GM21381 (cell line): ENCODE data around the gene FGF22.
"Not testable (repeated sequence)": the region's sequence is repeated elsewhere in the genome, so short reads cannot be mapped to it uniquely, and the experiment has no call there.

Experiments used
- ATAC-seq: cut with Tn5 transposase; IDR thresholded peaks from one replicate; pipeline ENCODE4 v1.9.1; 2021; ENCODE audit warnings: mild to moderate bottlenecking, moderate library complexity; ENCODE audit not compliant: unreplicated experiment

FGF22 gene

DNA sequence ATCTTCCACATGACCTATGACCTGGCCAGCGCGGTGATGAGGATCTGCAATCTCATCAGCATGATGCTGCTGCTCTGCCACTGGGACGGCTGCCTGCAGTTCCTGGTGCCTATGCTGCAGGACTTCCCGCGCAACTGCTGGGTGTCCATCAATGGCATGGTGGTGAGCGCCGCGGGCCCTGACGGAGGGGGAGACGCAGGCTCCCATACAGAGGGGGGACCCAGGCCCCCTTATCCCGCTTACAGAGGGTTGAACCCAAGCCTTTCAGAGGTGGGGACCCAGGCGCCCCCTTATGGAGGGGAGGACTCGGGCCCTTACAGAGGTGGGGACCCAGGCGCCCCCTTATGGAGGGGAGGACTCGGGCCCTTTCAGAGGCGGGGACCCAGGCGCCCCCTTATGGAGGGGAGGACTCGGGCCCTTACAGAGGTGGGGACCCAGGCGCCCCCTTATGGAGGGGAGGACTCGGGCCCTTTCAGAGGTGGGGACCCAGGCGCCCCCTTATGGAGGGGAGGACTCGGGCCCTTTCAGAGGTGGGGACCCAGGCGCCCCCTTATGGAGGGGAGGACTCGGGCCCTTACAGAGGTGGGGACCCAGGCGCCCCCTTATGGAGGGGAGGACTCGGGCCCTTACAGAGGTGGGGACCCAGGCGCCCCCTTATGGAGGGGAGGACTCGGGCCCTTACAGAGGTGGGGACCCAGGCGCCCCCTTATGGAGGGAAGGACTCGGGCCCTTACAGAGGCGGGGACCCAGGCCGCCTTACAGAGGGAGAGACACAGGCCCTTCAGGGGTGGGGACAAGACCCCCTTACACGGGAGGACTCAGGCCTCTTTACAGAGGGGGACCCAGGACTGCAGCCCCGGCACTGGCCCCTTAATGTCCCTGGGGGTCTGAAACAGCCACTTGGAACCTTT lies 34.4 kb upstream of the FGF22 start:
- ATAC-seq, result not testable (repeated sequence)

DNA sequence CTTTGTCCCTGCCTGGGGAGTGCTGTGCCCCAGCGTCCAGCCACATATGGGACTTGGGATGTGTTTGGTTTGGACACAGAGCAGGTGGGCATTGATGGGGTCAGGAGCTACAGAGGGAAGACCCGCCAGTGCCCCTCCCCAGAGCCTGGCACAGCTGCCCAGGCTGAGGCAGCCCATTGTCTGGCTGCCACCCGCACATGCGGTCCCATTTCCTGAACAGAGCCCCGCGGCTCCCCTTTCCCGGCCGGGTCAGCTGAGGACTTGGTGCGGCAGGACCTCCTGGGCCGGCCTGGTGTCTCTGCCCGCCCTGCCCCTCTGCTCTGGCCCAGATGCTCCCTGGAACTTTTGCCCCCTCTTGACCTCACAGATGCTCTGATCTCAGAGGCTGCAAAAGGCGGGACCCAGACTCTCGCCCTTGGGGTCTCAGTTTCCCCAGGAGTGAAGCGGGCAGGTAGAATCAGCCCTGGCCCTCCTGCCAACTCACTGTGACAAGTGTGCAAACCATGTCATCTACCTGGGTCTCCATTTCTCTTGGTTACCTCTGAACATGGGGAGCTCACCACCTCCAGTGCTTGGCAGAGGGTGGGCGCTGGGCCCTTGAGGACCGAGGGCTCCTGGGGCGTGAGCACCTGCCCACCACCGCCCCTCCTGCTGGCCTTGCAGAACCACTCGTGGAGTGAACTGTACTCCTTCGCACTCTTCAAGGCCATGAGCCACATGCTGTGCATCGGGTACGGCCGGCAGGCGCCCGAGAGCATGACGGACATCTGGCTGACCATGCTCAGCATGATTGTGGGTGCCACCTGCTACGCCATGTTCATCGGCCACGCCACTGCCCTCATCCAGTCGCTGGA lies 32.2 kb upstream of the FGF22 start:
- ATAC-seq, result no peak

DNA sequence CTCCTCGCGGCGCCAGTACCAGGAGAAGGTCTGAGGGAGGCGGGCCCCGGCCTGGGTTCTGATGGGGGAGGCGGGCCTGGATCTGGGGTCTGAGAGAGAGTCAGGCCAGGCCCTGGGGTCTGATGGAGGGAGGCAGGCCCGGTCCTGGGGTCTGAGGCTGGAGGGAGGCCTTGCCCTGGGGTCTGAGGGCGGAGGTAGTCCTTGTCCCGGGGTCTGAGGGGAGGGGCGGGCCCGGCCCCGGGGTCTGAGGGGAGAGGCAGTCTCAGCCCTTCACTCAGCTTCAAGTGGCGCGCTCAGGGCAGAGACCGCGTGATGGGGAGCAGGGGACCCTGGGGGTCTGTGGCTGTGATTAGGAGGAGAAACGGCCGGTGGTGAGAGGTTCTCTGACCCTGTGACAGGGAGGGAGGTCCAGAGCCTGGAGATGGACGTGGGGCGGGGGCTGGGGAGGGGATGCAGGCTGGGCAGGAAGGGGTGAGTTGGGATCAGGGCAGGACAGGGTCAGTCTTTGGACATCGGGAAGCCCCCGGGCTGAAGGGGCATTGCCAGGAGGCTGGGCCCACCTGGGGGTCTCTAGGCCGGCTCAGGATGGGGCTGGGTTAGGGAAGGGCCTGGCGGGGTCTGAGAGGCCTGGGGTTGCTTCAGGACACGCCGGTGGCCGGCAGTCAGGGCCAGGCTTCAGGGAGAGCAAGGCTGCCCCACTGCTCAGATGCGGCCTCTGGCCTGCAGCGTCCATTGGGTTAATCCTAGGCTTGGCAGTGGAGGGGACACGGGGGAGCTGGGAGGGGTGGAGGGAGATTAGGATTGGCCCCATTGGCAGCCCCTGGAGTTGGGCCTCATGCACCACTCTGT lies 31.3 kb upstream of the FGF22 start:
- no peak for ATAC-seq

DNA sequence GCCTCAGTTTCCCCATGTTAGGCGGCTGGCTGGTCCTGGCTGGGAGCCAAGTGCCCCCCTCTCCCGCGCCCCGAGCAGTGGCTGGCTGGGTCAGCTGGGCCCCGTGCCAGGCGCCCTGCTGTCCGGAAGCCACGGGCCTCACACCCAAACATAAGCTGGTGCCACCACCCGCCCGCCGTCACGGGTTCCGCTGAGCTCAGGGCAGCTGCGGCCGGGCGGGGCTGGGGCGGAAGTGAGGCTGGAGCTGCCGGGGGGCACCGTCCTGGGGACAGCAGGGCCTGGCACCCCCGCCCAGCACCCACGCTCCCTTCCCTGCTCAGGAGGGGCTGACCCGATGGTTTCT lies 30.7 kb upstream of the FGF22 start:
- ATAC-seq, result no peak

DNA sequence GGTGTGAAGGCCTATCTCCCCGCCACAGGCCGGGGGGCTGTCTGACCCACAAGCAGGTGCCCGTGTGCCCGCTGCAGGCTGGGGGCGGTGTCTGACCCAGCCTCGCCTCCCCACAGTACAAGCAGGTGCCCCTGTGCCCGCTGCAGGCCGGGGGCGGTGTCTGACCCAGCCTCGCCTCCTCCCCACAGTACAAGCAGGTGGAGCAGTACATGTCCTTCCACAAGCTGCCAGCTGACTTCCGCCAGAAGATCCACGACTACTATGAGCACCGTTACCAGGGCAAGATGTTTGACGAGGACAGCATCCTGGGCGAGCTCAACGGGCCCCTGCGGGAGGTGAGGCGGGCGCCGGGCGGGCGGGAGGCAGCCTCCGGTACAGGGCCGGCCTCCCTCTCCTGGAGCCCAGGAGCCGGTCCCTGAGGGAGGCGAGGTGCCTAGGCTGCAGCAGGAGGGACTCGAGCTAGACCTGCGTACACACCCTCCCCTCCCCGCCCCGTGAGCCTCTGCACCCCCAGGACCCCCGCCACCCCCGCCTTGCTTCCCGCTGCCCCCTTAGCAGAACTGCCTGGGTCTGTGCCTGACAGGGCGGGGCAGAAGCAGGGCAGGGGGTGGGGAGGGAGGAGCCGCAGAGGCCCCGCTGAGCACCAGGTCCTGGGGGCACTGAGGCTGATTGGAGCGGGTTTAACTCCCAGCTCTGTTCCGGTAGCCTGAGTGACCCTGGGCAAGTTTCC lies 29.4 kb upstream of the FGF22 start:
- ATAC-seq, result no peak

DNA sequence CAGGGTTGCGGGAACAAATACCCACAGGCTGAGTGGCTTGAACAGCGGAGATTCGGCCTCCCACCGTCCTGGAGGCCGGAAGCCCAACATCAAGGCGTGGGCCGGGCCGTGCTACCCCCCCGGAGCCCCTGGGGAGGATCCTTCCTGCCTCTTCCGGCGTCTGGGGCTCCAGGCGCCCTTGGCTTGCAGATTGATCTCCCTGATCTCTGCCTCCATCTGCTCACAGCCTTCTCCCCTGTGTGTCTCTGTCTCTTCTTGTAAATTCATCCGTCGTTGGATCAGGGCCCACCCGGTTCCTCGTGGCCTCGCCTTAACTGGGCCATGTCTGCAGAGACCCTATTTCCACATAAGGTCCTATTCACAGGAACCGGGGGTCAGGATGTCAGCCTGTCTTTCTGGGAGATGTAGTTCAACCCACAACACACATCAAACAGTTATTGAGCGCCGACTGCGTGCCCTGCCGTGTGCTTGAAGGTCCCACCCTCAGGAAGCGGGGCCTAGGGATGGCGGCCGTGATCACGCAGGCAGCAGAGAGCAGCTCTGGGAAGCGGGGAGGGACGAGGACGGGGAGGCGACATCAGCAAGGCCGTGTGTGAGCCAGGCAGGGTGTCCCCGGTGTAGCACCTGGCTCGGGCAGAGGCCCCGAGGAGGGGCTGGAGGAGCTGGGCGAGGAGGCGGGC lies 28.7 kb upstream of the FGF22 start:
- ATAC-seq, result no peak

DNA sequence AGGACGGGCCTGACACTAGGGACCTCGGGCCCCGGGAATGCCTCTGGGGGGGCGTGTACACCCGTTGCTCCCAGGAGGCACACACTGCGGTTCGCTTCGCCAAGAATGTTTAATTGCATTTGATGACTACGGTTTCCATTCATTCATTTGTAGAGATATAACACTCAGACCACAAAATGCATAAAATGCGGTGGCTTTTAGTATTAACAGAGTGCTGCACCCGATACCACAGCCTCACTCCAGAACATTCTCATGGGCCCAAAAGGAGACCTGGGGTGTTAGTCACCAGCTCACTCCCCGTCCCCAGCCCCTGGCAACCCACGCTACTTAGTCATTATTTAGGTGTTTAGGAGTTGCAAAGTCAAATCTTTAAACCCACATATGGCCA lies 28.2 kb upstream of the FGF22 start:
- ATAC-seq, result no peak

DNA sequence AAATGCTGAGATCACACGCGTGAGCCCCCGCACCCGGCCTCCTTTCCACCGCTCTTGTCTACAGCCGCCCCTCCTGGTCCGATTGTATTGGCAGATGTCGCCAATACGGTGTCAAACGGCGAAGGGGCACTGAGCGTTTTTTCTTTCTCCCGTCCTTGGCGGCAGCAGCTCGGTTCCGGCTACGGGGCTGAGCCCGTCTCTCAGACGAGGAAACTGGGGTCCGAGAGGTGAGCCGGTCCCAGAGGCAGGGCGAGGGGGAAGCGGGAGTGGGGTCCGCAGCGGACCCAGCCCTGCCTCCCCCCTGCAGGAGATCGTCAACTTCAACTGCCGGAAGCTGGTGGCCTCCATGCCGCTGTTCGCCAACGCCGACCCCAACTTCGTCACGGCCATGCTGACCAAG lies 26.7 kb upstream of the FGF22 start:
- ATAC-seq, result no peak

DNA sequence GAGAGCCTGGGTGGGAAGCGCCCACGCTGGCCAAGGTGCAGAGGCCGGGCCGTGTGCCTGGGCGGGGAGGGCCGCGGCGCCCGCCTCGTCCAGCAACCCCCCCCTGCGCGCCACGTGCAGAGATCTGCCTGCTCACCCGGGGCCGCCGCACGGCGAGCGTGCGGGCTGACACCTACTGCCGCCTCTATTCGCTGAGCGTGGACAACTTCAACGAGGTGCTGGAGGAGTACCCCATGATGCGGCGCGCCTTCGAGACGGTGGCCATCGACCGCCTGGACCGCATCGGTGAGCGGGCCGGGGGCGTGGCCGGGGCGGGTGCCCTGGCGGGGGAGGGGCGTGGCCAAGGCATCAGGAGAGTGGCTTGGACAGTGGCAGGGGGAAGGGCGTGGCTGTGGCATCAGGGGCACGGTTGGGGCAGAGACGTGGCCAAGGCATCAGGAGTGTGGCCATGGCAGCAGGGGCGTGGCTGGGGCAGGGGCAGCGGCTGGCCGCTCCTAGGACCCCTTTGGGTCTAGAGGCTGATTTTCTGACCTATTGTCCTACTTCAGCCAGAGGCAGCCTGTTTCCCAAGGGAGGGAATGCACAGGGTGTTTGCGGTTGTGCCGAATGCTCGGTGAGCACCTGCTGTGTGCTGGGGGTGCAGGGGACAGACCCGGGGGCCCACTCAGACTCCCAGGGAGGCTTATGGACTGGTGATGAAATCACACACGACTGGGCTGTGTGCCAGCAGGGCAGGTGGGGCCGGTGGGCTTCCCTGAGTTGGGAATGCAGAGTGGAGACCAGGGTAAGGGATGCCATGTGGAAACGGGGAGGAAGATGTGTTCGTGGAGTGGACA lies 25.7 kb upstream of the FGF22 start:
- no peak for ATAC-seq

DNA sequence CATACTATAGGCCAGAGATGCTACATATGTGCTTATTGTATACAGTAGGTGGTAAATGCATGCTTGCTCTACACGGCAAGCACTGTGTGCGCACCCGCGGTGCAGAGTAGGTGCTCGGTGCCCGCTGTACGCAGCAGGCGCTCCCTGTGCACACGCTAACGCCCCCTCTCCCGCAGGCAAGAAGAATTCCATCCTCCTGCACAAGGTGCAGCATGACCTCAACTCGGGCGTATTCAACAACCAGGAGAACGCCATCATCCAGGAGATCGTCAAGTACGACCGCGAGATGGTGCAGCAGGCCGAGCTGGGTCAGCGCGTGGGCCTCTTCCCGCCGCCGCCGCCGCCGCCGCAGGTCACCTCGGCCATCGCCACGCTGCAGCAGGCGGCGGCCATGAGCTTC lies 24.1 kb upstream of the FGF22 start:
- ATAC-seq, result no peak

DNA sequence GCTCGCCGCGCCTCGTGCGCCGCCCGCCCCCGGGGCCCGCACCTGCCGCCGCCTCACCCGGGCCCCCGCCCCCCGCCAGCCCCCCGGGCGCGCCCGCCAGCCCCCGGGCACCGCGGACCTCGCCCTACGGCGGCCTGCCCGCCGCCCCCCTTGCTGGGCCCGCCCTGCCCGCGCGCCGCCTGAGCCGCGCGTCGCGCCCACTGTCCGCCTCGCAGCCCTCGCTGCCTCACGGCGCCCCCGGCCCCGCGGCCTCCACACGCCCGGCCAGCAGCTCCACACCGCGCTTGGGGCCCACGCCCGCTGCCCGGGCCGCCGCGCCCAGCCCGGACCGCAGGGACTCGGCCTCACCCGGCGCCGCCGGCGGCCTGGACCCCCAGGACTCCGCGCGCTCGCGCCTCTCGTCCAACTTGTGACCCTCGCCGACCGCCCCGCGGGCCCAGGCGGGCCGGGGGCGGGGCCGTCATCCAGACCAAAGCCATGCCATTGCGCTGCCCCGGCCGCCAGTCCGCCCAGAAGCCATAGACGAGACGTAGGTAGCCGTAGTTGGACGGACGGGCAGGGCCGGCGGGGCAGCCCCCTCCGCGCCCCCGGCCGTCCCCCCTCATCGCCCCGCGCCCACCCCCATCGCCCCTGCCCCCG lies 23.5 kb upstream of the FGF22 start:
- no peak for ATAC-seq

DNA sequence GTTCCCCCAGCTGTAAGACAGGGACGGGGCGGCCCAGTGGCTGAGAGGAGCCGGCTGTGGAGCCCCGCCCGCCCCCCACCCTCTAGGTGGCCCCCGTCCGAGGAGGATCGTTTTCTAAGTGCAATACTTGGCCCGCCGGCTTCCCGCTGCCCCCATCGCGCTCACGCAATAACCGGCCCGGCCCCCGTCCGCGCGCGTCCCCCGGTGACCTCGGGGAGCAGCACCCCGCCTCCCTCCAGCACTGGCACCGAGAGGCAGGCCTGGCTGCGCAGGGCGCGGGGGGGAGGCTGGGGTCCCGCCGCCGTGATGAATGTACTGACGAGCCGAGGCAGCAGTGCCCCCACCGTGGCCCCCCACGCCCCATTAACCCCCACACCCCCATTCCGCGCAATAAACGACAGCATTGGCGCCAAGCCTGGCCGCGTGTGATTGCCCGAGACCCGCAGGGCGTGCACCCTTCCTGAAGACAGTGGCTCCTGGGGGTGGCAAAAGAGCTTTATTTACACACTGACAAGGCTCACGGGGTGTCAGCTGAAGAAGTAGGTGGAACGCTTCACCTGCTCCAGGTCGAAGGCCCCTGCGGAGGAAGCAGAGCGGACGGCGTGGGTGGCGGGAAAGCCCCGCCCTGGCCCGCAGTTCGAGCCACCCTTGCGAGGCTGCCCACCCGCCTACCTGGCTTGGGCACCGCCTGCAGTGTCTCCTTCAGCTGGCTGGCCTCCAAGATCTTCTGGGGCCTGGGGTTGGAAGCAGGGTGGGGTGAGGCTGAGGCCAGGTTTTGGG lies 22.7 kb upstream of the FGF22 start:
- ATAC-seq, result no peak

DNA sequence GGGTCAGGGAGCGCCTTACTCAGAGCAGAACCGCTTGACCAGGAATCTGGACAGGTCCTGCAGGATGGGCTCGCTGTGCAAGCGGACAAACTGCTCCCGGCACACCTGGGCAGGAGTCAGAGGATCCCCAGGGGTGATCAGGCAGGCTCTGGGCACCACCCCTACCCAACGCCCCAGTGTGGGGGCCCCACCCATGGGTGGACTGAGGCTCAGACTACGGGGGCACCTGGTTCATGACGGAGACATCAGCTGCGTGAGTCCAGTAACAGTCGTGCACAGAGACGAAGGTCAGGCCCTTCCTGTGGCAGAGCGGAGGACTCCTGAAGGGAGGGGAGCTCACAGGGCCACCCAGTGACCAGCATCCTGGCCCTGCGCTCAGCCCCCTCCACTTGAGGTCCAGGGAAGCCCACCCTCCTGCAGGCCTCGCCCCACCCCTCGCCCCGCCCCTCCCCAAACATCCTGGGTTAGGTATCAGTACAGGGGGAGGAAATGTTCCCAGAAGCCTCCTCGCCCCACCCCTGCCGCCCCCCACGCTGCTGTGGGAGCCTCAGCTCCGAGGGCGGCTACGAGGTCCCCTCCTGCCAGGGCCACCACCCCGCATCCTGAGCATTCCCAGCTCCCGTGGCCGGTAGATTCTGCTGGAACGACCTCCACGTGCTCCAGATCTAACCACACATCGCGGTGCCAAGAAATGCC lies 22.0 kb upstream of the FGF22 start:
- ATAC-seq, result no peak

DNA sequence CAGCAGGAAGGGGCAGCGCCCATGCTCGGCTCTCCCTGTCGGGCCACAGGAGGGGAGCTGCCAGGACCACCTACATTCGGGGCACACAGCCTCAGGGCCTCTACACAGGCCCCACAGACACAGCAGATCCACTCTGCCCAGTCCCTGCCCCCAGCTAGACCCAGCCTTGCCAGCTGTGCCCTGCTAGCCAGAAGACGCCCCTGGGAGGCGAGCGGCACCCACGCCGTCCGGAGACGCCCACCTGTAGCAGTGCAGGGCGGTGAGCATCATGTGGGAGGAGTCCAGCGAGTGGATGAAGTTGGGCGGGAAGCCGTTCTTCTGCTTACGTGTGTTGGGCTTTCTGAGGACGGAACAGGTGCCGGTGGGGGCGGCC lies 21.4 kb upstream of the FGF22 start:
- ATAC-seq, result no peak

DNA sequence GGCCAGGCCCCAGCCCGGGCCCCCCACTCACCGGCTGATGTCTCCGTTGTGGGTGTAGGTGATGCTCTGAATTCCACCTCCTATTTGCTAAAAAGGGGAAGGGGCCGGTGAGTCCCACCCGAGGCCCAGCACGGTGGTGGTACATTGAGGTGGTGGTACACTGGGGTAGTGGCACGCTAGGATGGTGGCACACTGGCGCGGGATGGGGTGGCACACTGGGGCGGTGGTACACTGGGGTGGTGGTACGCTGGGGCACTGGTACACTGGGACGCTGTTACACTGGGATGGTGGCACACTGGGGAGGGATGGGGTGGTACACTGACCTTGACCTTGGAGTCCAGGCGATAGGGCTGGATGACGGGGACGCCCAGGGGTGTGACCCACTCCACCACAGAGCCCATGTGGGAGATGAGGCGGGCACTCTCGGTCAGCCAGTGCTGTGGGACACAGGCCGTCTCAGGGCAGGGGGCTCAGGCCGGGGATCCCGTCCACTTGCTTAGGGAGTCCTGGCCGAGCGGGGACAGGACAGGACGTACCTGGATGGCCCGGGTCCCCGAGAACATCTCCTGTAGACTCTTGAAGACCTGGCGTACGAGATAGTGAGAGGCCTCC lies 20.9 kb upstream of the FGF22 start:
- no peak for ATAC-seq

DNA sequence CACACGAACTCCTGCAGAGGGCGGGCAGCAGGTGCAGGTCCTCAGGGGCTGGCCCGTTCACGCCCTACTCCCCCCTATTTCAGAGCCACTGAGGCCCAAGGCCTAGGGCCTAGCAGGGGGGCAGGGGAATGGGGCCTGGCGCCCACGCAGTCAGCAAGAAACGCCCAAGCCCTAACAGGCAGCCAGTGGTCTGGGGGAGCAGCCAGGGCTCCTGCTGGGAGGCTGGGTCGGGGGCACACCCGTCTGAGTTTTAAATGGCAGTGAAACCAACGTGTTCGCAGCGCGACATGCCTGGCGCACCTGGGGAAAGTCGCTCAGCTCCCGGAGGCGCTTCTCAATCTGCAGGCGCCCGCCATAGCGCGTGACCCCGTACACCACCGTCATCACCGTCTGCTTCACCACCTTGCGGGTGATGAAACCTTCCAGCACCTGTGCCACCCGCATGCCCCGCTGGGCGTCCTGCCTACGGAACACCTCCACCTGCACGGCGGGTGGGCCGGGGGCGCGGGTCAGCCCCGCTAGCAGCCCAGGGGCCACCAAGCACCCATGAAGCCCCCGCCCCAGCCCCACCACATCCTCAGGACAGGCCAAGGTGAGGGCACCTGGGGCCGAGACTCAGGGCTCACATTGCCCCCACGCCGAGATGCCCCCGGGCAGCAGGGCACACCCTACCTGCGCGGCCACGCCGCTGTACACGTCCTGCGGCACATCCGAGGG lies 20.2 kb upstream of the FGF22 start:
- ATAC-seq, result no peak
